Naive thymus-derived CD4-positive, alpha-beta T cell (primary cell): ENCODE data around the gene ZNF223. TPM values are rescaled to one million over a fixed set of nuclear protein-coding genes. Genes with fewer than 3 reads are reported as not detected.
A peak's percentile ranks its signal among the peaks of the same experiment; 100 is the strongest.

Experiments used
- ATAC-seq: fragments of 150-1000 bp; cut with Tn5 transposase; 2 replicates; pipeline ENCODE4 v1.10.0; 2021; ENCODE audit warnings: mild to moderate bottlenecking, moderate library complexity
- CTCF ChIA-PET: fragments of 350-600 bp; sonication (Branson Sonifier 250); formaldehyde crosslinking; loops from one replicate; lab custom pipeline; 2021; ENCODE audit warnings: antibody characterized with exemption; lab: Charles Lee
- POLR2A ChIA-PET: fragments of 350-600 bp; sonication (Branson Sonifier 250); formaldehyde crosslinking; loops from one replicate; lab custom pipeline; 2021; ENCODE audit warnings: antibody characterized with exemption, inconsistent platforms; lab: Charles Lee
- DNase-seq, 9 donors: peaks; one replicate each; pipeline versions ENCODE4 v3.0.0 to v3.0.0-alpha.2; 2020 to 2022; ENCODE audit warnings: mixed read lengths in 1 of 9
- H3K27ac ChIP-seq: one replicate; pipeline ENCODE4 v1.7.0; 2013; ENCODE audit warnings: mild to moderate bottlenecking, low read depth, low read length, moderate library complexity
- H3K27me3 ChIP-seq, 2 donors: one replicate each; pipeline ENCODE4 v1.7.0; 2013; ENCODE audit warnings: low read length in 2 of 2, mild to moderate bottlenecking in 2 of 2, moderate library complexity in 2 of 2; ENCODE audit not compliant: control insufficient read depth in 2 of 2, insufficient read depth in 2 of 2
- H3K36me3 ChIP-seq, 3 experiments: 1 replicate in 2 of 3; 2 replicates in 1 of 3; pipeline ENCODE4 v1.7.0; 2013; ENCODE audit warnings: low read length in 3 of 3, mild to moderate bottlenecking in 3 of 3, moderate library complexity in 1 of 3; ENCODE audit not compliant: insufficient read depth in 3 of 3, control insufficient read depth in 2 of 3
- H3K4me1 ChIP-seq, 2 donors: one replicate each; pipeline ENCODE4 v1.7.0; 2013; ENCODE audit warnings: low read length in 2 of 2, mild to moderate bottlenecking in 2 of 2, moderate library complexity in 1 of 2; ENCODE audit not compliant: control insufficient read depth in 2 of 2, insufficient read depth in 2 of 2
- H3K4me3 ChIP-seq: 2 replicates; pipeline ENCODE4 v1.7.0; 2013; ENCODE audit warnings: mild to moderate bottlenecking, low read length
- H3K9me3 ChIP-seq, 3 experiments: 1 replicate in 2 of 3; 2 replicates in 1 of 3; pipeline ENCODE4 v1.7.0; 2013; ENCODE audit warnings: low read length in 3 of 3; ENCODE audit not compliant: control insufficient read depth in 2 of 3
- H3K27ac Mint-ChIP-seq, 9 donors: one replicate each; pipeline ENCODE4 v1.8.0; 2020 to 2022; ENCODE audit warnings: mixed read lengths in 9 of 9, mild to moderate bottlenecking in 8 of 9, moderate library complexity in 5 of 9, inconsistent platforms in 2 of 9
- H3K27me3 Mint-ChIP-seq, 5 donors: one replicate each; pipeline ENCODE4 v1.8.0; 2021 to 2022; ENCODE audit warnings: mixed read lengths in 5 of 5, mild to moderate bottlenecking in 1 of 5
- H3K36me3 Mint-ChIP-seq, 5 donors: one replicate each; pipeline ENCODE4 v1.8.0; 2020 to 2022; ENCODE audit warnings: mixed read lengths in 5 of 5, mild to moderate bottlenecking in 3 of 5, inconsistent platforms in 1 of 5
- H3K4me1 Mint-ChIP-seq, 7 donors: one replicate each; pipeline ENCODE4 v1.8.0; 2020 to 2022; ENCODE audit warnings: mixed read lengths in 7 of 7, mild to moderate bottlenecking in 3 of 7, inconsistent platforms in 1 of 7
- H3K4me3 Mint-ChIP-seq, 10 donors: one replicate each; pipeline ENCODE4 v1.8.0; 2020 to 2022; ENCODE audit warnings: mild to moderate bottlenecking in 10 of 10, mixed read lengths in 10 of 10, moderate library complexity in 6 of 10, inconsistent platforms in 2 of 10
- H3K9me3 Mint-ChIP-seq, 11 donors: one replicate each; pipeline ENCODE4 v1.8.0; 2020 to 2022; ENCODE audit warnings: mixed read lengths in 11 of 11, mild to moderate bottlenecking in 4 of 11, inconsistent platforms in 1 of 11, moderate library complexity in 1 of 11
- intact Hi-C, 2 donors: fragments of 100-400 bp; cut with micrococcal nuclease; formaldehyde crosslinking; loops; one replicate each; pipeline ENCODE4 v1.15.1; 2023
- polyA plus RNA-seq, 2 donors: library from polyadenylated mRNA; unstranded; fragments of 300-500 nt; fragmentation: Illumina TruSeq; gene quantifications; one replicate each; pipeline ENCODE4 v1.2.3, GENCODE V29; 2021
- total RNA-seq, 6 experiments: library from RNA in 5 of 6; stranded (reverse) in 5 of 6; gene quantifications; 1 replicate in 5 of 6; 2 replicates in 1 of 6; pipeline ENCODE4 v1.2.3 and lab custom pipeline; 2021 to 2026

ZNF223 gene
- total and polyA plus RNA-seq, 7 experiments from 2014 or later: 0.15 to 8.7 (median 2.3) TPM

DNA sequence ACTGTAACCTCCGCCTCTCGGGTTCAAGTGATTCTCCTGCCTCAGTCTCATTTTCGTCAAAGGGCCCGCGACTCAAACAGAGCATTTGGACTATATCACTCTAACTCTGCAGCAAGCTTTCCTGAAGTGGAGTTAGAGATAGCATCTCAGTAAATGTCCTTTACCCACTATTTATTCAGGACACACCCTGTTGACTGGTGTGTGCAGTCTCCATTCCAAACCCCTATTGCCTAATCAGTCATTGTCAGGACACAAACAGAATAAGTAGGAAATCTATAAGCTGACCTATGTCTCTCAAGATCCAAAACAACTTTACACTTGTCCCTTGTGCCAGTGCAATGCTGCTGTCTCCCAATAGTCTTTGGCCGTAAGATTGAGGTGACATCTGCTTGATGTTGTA is 25.2 kb upstream of the ZNF223 start:
- H3K9me3 Mint-ChIP-seq: peaks cover 14 to 75% (median 41%) of the 10 kb centered on the region in 11 donors
- Histone ChIP-seq H3K4me1 (peaks cover 5 to 9% of the 10 kb centered on the region in 2 donors), H3K27me3 (no peaks in the 10 kb centered on the region), H3K4me3 (no peak overlapping the region), H3K36me3 (peaks cover 6 to 53% (median 29%) of the 10 kb centered on the region in 3 experiments), H3K27ac (no peak overlapping the region), H3K9me3 (peaks cover 6 to 39% (median 14%) of the 10 kb centered on the region in 3 experiments)
- peak overlapping the region in 7 of 10 donors; percentile 36 to 100 (median 95) for H3K4me3 Mint-ChIP-seq
- H3K36me3 Mint-ChIP-seq: peaks cover 35 to 68% (median 61%) of the 10 kb centered on the region in 5 donors
- no peak for ATAC-seq
- H3K27ac Mint-ChIP-seq: no peak overlapping the region
- ChIA-PET POLR2A (interaction anchor here (1.2 kb wide), 1 partner anchor 24 kb away, joined by 5 read pairs; no protein-coding TSS in a partner anchor), CTCF (no interaction called here)
- peaks cover 0 to 4% (median 0%) of the 10 kb centered on the region in 5 donors for H3K27me3 Mint-ChIP-seq
- peaks cover 12 to 40% (median 31%) of the 10 kb centered on the region in 7 donors for H3K4me1 Mint-ChIP-seq
- DNase-seq: no peak
- intact Hi-C loops: no loop called here

DNA sequence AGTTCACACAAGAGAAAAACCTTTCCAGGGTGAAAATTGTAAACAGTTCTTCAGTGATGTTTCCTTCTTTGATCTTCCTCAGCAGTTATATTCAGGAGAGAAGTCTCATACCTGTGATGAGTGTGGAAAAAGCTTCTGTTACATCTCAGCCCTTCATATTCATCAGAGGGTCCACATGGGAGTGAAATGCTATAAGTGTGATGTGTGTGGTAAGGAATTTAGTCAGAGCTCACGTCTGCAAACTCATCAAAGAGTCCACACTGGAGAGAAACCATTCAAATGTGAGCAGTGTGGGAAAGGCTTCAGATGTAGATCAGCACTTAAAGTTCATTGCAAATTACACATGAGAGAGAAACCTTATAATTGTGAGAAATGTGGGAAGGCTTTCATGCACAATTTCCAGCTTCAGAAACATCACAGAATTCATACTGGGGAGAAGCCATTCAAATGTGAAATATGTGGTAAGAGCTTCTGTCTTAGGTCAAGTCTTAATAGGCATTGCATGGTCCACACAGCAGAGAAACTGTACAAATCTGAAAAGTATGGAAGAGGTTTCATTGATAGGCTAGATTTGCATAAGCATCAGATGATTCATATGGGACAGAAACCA is 19.7 kb upstream of the ZNF223 start:
- no peaks in the 10 kb centered on the region for H3K27me3 ChIP-seq
- Mint-ChIP-seq H3K4me3 (no peak overlapping the region), H3K9me3 (peaks cover 26 to 100% (median 72%) of the 10 kb centered on the region in 11 donors), H3K36me3 (peaks cover 43 to 80% (median 57%) of the 10 kb centered on the region in 5 donors), H3K4me1 (peaks cover 0 to 18% (median 9%) of the 10 kb centered on the region in 7 donors), H3K27me3 (no peaks in the 10 kb centered on the region), H3K27ac (no peak overlapping the region)
- intact Hi-C loops: no loop called here
- H3K36me3 ChIP-seq: peaks cover 12 to 54% (median 29%) of the 10 kb centered on the region in 3 experiments
- H3K9me3 ChIP-seq: peaks cover 10 to 70% (median 23%) of the 10 kb centered on the region in 3 experiments
- ChIA-PET POLR2A (interaction anchor here (0.6 to 1.0 kb wide), 2 partner anchors 19 to 60 kb away, joined by 3 read pairs; no protein-coding TSS in a partner anchor), CTCF (interaction anchor here (0.6 kb wide), 1 partner anchor 128 kb away, joined by 3 read pairs; no protein-coding TSS in a partner anchor)
- ATAC-seq (no peak), DNase-seq (no peak)
- no peak overlapping the region for H3K27ac ChIP-seq
- no peak overlapping the region for H3K4me3 ChIP-seq
- H3K4me1 ChIP-seq: no peaks in the 10 kb centered on the region

GRCh38 chr19:44042147-44042546 is 9.7 kb upstream of the ZNF223 start:
- Histone ChIP-seq H3K27ac (no peak overlapping the region), H3K4me3 (no peak overlapping the region), H3K27me3 (peaks cover 0 to 2% of the 10 kb centered on the region in 2 donors), H3K36me3 (no peaks in the 10 kb centered on the region), H3K4me1 (no peaks in the 10 kb centered on the region), H3K9me3 (peaks cover 0 to 16% (median 0%) of the 10 kb centered on the region in 3 experiments)
- no peaks in the 10 kb centered on the region for H3K4me1 Mint-ChIP-seq
- H3K27ac Mint-ChIP-seq: no peak overlapping the region
- CTCF ChIA-PET: interaction anchor here (1.1 kb wide), 1 partner anchor 12 kb away, joined by 3 read pairs; no protein-coding TSS in a partner anchor
- H3K36me3 Mint-ChIP-seq: peaks cover 0 to 30% (median 7%) of the 10 kb centered on the region in 5 donors
- peaks cover 13 to 79% (median 55%) of the 10 kb centered on the region in 11 donors for H3K9me3 Mint-ChIP-seq
- intact Hi-C loops: no loop called here
- peaks cover 0 to 63% (median 24%) of the 10 kb centered on the region in 5 donors for H3K27me3 Mint-ChIP-seq
- POLR2A ChIA-PET: no interaction called here
- no peak overlapping the region for H3K4me3 Mint-ChIP-seq
- ATAC-seq (no peak), DNase-seq (no peak)

DNA sequence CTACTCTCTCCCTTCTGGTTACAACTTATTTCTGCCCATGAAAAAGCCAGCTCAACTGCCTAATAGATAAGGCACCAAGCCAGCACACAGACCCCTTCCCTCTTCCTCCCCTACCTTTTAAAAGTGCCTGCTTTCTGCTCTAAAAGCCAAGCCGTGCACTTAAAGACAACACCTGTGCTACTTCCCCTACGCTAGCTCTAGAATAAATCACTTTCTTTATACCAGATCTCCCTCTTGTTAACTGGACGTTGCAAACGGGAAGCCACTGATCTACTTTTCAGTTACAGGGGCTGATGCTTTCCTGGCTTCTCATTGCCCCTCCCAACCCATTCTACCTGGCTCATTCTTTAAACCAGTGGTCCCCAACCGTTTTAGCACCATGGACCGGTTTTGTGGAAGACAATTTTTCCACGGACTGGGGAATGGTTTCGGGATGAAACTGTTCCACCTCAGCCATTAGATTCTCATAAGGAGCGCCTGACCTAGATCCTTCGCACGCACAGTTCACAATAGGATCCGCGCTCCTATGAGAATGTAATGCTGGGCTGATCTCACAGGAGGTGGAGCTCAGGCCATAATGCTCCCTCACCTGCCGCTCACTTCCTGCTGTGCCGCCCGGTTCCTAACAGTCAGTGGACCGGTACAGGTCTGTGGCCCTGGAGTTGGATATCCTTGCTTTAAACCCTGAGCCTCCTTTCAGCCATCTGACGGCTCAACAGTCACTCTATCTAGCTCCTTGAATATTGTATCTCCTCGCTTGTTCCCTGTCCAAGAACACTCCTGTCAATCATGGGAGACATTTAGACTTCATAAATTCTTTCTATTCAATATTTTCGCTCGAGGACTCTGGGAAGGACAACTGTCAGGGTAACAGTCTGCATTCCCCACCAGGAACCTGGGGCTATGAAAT is 841 bp upstream of the ZNF223 start:
- Histone ChIP-seq H3K9me3 (peaks cover 0 to 7% (median 0%) of the 10 kb centered on the region in 3 experiments), H3K4me3 (peak overlapping the region; percentile 58), H3K36me3 (peaks cover 0 to 22% (median 0%) of the 10 kb centered on the region in 3 experiments), H3K27me3 (no peaks in the 10 kb centered on the region), H3K27ac (peak overlapping the region; percentile 53), H3K4me1 (no peaks in the 10 kb centered on the region)
- POLR2A ChIA-PET: interaction anchor here (0.6 to 1.9 kb wide), 8 partner anchors 19 to 546 kb away, joined by 3 to 9 read pairs (median 4); no protein-coding TSS in a partner anchor
- H3K4me1 Mint-ChIP-seq: peaks cover 7 to 36% (median 28%) of the 10 kb centered on the region in 7 donors
- intact Hi-C loops: loop anchor here in 1 of 2 donors (1.0 to 2.0 kb wide), 11 partner anchors 21 to 449 kb away; partner anchors contain the start of genes ZNF155, ZNF180, ZNF222 and ZNF225
- DNase-seq (peak in 3 of 9 donors; percentile 2 to 20 (median 16)), ATAC-seq (peak; percentile 48)
- H3K4me3 Mint-ChIP-seq: peak overlapping the region; percentile 71 to 98 (median 96)
- H3K9me3 Mint-ChIP-seq: peaks cover 9 to 68% (median 31%) of the 10 kb centered on the region in 11 donors
- H3K36me3 Mint-ChIP-seq: peaks cover 9 to 37% (median 27%) of the 10 kb centered on the region in 5 donors
- CTCF ChIA-PET: no interaction called here
- peak overlapping the region in 8 of 9 donors; percentile 33 to 91 (median 82) for H3K27ac Mint-ChIP-seq
- H3K27me3 Mint-ChIP-seq: peaks cover 0 to 27% (median 17%) of the 10 kb centered on the region in 5 donors

- Mint-ChIP-seq H3K36me3 (peaks cover 8 to 73% (median 68%) of the 10 kb centered on the region in 5 donors), H3K4me3 (peak overlapping the region in 1 of 10 donors; percentile 30), H3K9me3 (peaks cover 7 to 75% (median 34%) of the 10 kb centered on the region in 11 donors), H3K4me1 (peaks cover 7 to 31% (median 24%) of the 10 kb centered on the region in 7 donors), H3K27me3 (peaks cover 0 to under 1% (median 0%) of the 10 kb centered on the region in 5 donors), H3K27ac (no peak overlapping the region)
- POLR2A ChIA-PET: no interaction called here
- Histone ChIP-seq H3K36me3 (peaks cover 0 to 55% (median 0%) of the 10 kb centered on the region in 3 experiments), H3K27me3 (no peaks in the 10 kb centered on the region), H3K4me3 (no peak overlapping the region), H3K27ac (no peak overlapping the region), H3K4me1 (no peaks in the 10 kb centered on the region), H3K9me3 (peaks cover 0 to 18% (median 0%) of the 10 kb centered on the region in 3 experiments)
- ATAC-seq: no peak
- CTCF ChIA-PET: no interaction called here
- intact Hi-C loops: no loop called here
- DNase-seq: no peak
Measured at GRCh38 chr19:44055870-44056269, 4.0 kb downstream of the ZNF223 start.

DNA sequence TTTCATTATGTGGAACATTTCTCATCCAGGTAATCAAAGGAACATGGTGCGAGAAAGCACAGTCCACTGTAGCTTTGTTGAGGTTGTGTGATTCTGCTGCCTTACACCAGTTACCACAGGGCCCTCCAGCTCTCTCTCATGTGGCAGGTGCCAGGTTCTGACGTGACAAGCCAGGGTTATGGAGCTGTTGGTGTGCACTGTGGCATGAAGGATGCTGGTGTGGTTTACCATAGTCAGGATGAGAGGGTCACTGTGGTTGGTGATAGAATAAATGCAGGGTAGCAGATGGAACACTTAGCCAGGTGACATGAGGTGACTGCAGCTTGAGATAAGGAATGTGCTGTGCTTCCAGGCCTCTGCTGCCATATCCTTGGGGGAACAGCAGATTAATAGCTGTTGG is 7.4 kb downstream of the ZNF223 start:
- Histone ChIP-seq H3K27me3 (no peaks in the 10 kb centered on the region), H3K36me3 (peaks cover 0 to 83% (median 0%) of the 10 kb centered on the region in 3 experiments), H3K4me1 (no peaks in the 10 kb centered on the region), H3K27ac (no peak overlapping the region), H3K9me3 (peaks cover 0 to 27% (median 0%) of the 10 kb centered on the region in 3 experiments), H3K4me3 (no peak overlapping the region)
- DNase-seq (no peak), ATAC-seq (no peak)
- no peaks in the 10 kb centered on the region for H3K27me3 Mint-ChIP-seq
- intact Hi-C loops: no loop called here
- peaks cover 0 to 3% (median 0%) of the 10 kb centered on the region in 7 donors for H3K4me1 Mint-ChIP-seq
- POLR2A ChIA-PET: no interaction called here
- H3K36me3 Mint-ChIP-seq: peaks cover 8 to 95% (median 90%) of the 10 kb centered on the region in 5 donors
- H3K27ac Mint-ChIP-seq: no peak overlapping the region
- H3K9me3 Mint-ChIP-seq: peaks cover 8 to 91% (median 36%) of the 10 kb centered on the region in 11 donors
- no peak overlapping the region for H3K4me3 Mint-ChIP-seq
- CTCF ChIA-PET: no interaction called here
